Suppressor macrophage treated with lipopolysaccharide for 4 hours (primary cell): ENCODE measurements around the gene LNX1.

Source experiments
- DNase-seq: peaks from one replicate; pipeline ENCODE4 v3.0.0-alpha.2; 2020

LNX1 gene

GRCh38 chr4:53531585-53532224, 59.6 kb downstream of the LNX1 start:
- DNase-seq, result no peak

GRCh38 chr4:53529025-53529424, 62.3 kb downstream of the LNX1 start:
- DNase-seq, result no peak

- no peak for DNase-seq
Measured at GRCh38 chr4:53527930-53528329, 63.4 kb downstream of the LNX1 start.

GRCh38 chr4:53527326-53527725, 64.0 kb downstream of the LNX1 start:
- DNase-seq, result no peak

GRCh38 chr4:53522334-53522733, 69.0 kb downstream of the LNX1 start:
- no peak for DNase-seq

GRCh38 chr4:53520116-53520515, 71.2 kb downstream of the LNX1 start:
- no peak for DNase-seq

GRCh38 chr4:53518807-53519206, 72.5 kb downstream of the LNX1 start:
- no peak for DNase-seq

- DNase-seq, result no peak
Measured at GRCh38 chr4:53515076-53515475, 76.2 kb downstream of the LNX1 start.

- DNase-seq, result no peak
Measured at GRCh38 chr4:53514509-53514908, 76.8 kb downstream of the LNX1 start.

GRCh38 chr4:53512608-53513007, 78.7 kb downstream of the LNX1 start:
- no peak for DNase-seq

- no peak for DNase-seq
Measured at GRCh38 chr4:53511014-53511413, 80.3 kb downstream of the LNX1 start.

- no peak for DNase-seq
Measured at GRCh38 chr4:53510321-53510720, 81.0 kb downstream of the LNX1 start.

GRCh38 chr4:53508446-53508845, 82.8 kb downstream of the LNX1 start:
- no peak for DNase-seq

GRCh38 chr4:53507671-53508286, 83.5 kb downstream of the LNX1 start:
- no peak for DNase-seq

- no peak for DNase-seq
Measured at GRCh38 chr4:53507058-53507457, 84.2 kb downstream of the LNX1 start.

GRCh38 chr4:53505947-53506346, 85.3 kb downstream of the LNX1 start:
- DNase-seq, result no peak

- DNase-seq, result no peak
Measured at GRCh38 chr4:53502094-53502493, 89.2 kb downstream of the LNX1 start.

GRCh38 chr4:53501561-53501960, 89.7 kb downstream of the LNX1 start:
- no peak for DNase-seq

GRCh38 chr4:53500546-53500945, 90.7 kb downstream of the LNX1 start:
- DNase-seq, result no peak

- DNase-seq, result no peak
Measured at GRCh38 chr4:53499791-53500190, 91.5 kb downstream of the LNX1 start.

GRCh38 chr4:53498706-53499105, 92.6 kb downstream of the LNX1 start:
- DNase-seq, result no peak

GRCh38 chr4:53497487-53498244, 93.6 kb downstream of the LNX1 start:
- no peak for DNase-seq

GRCh38 chr4:53494851-53495250, 96.4 kb downstream of the LNX1 start:
- no peak for DNase-seq

- peak; percentile 52 for DNase-seq
Measured at GRCh38 chr4:53490965-53491622, 100.2 kb downstream of the LNX1 start.
